Right renal cortex interstitium (tissue), 3 donors: ENCODE results near the gene POPDC3. TPM values are rescaled to one million over a fixed set of nuclear protein-coding genes. Genes with fewer than 3 reads are reported as not detected.
"Not testable (repeated sequence)": the region's sequence is repeated elsewhere in the genome, so short reads cannot be mapped to it uniquely, and the experiment has no call there.

Experiments used
- DNase-seq, 3 donors: peaks; one replicate each; pipeline ENCODE4 v3.0.0-alpha.2; 2013; ENCODE audit warnings: low read depth in 3 of 3, low spot score in 2 of 3
- polyA plus RNA-seq, 3 donors: library from polyadenylated mRNA; unstranded; fragments of 120-200 nt; gene quantifications; one replicate each; pipeline ENCODE4 v1.2.1, GENCODE V29; 2013; ENCODE audit not compliant: insufficient read length in 3 of 3

The POPDC3 gene, protein sequence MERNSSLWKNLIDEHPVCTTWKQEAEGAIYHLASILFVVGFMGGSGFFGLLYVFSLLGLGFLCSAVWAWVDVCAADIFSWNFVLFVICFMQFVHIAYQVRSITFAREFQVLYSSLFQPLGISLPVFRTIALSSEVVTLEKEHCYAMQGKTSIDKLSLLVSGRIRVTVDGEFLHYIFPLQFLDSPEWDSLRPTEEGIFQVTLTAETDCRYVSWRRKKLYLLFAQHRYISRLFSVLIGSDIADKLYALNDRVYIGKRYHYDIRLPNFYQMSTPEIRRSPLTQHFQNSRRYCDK
- under 1 TPM; 0.26 to 0.52 (median 0.43) TPM for polyA plus RNA-seq

DNA sequence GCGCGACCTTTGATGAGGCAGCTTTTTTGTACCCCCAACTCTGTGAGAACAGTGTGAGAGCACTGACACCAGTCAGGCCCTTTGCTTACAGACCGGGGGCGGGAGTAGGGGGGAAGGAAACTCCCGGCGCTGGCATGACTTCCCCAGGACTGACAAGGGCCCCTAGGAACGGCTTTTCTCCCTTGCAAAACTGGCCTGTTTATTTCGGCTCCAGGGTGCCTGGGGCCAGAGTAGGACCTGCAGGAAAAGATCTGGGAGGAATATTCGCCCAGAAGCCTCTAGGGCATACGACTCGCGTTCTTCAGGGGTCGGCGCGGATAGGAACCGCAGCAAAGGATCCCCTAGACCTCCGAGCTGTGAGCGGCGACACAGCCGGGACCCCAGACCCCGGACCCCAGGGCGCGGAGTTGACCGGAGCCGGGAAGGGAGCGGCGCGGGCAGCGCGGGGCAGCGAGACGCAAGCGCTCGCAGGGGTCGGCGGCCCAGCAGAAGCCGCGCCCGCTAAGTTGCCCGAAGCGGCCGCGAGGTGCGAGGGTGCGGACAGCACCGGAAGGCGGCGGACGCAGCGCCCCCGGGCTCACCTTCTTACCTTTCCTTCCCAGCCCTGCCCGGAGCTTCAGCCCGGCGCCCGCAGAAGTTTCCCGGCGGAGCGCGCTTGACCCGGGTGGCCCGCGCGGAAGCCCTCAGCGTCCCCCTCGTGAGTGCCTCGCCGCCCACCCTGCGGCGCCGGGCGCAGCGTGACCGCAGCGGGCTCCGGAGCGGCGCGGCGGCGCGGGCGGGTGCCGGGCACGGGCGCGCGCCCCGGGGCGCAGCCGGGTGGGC, at the start of gene POPDC3:
POPDC3 (minus strand) TSS at position 771 of the 822 bp plus-strand sequence. CDS start 18,105 bp downstream, outside the sequence.
- no peak for DNase-seq

DNA sequence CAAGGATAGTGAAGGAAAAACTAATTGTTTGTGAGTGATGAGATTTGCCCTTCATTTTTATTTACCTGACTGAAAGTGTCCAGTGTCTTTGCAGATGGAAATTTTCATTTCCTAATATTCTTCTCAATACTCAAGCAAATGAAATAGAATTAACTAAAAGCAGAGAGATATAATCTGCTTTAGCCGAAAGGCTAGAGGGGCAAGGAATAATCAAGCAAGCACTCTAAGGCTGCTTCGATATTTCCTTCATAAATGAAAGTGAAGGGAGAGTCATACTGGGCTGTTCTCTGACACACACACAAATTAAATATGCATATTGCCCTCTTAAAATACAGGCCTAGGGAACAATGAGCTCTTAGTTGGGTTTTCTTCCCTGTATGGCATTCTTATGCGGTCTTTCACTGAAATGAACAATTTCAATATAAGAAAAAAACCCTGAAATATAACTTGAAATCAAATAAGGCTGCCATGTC, 47.5 kb upstream of the POPDC3 start:
- DNase-seq, result no peak

DNA sequence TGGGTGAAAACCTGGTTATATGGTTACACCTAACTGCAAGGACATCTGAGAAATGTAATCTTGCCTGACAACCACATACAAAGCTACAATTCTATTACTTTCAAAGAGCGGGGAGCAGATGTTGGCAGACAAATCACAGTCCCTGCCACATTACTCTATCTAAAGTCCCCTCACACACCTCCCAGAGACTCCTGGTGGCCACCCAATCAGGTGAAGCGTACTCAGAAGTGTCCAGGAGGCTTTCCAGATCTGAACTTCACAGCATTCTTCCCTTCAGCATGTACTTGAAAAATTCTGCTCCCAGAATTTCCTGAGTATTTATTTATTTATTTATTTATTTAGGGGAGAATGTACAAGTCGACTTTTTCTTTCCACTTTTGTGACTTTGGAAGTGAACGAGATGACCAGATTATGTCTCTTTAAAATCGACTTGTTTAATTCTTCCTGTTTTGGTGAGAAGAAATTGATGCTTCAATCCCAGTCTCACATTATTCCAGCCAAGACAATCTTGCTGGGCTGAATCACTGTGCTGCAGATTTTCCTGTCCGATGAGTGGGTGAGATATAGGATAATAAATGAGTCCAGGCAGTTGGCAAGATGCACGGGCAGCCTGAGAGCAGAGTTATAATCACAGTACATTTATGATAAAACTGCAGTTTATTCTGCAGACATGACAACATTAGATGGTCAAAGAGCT, 46.9 kb upstream of the POPDC3 start:
- DNase-seq, result no peak

DNA sequence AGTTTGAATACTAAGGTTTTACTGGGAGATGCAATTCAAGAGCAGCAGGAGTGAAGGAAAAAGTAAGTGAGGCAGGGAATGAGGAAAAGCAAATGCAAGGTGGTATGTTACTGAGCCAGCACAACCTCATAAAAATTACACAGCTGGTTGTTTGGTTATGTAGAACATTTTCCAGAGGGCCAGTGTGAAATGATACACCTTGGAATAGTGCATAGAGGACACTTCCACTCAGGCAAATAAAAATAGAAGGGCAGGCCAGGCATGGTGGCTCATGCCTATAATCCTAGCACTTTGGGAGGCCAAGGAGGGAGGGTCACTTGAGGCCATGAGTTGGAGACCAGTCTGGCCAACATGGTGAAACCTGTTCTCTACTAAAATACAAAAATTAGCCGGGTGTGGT, 43.4 kb upstream of the POPDC3 start:
- DNase-seq, result no peak

DNA sequence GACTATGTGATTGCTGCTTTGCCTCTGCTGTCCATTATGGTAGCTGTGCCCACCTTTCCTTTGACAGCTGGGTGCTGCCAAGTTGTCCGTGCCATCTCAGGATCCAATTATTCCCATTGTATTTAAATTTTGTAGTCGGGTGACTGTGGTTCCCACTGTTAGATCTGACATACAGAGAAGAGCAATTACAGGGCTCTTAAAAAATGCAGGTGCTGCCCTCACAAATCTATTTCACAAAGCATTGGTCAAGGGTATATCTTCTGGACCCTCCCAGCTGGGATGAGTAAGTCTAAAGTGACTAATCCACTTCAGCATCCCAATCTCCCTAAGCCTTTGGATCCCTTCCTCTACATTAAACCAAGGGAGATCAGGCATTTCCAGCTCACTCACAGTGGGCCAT, 41.4 kb upstream of the POPDC3 start:
- DNase-seq, result not testable (repeated sequence)

DNA sequence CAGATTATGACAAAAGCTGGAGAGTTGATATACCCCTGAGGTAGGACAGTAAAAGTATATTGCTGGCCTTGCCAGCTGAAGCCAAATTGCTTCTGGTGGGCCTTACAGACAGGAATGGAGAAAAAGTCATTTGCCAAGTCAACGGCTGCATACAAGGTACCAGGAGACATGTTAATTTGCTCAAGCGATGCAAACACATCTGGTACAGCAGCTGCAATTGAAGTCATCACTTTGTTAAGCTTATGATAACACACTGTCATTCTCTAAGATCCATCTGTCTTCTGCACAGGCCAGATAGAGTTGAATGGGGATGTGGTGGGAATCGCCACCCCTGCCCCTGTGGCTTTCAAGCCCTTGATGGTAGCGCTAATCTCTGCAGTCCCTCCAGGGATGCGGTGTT, 40.4 kb upstream of the POPDC3 start:
- DNase-seq, result no peak

DNA sequence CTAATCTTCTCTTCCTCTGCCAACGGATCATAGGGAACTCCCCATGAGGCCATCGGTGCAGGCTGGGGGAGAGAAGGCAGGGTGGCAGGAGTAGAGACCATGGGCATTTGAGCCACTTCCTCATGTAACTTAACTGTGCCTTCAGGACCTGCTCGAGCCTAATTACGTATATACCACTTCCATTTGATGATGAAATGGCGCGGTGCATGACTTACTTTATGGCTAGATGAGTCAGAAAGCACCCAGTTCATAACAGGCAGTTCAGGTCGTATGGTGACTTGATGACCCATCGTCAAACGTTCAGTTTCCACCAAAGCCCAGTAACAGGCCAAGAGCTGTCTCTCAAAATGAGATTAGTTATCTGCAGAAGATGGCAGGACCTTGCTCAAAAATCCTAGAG, 39.4 kb upstream of the POPDC3 start:
- not testable (repeated sequence) for DNase-seq

DNA sequence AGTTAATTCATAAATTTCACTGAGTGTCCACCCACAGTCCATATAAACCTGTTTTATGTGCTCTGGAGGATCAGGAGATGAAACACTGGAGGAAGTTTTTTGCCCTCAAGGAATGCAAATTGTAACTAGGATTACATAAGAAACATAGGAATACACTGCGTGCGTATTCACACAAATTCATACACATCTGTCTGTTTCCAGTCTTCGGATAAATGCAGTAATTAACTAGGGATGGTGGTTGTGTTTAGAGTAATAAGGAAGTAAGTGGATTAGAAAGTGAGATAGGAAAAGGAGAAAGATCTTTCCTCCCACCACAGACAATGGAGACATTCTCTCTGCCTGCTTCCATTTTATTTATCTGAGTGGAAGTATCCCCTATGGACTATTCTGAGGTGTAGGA, 35.7 kb upstream of the POPDC3 start:
- DNase-seq, result no peak

DNA sequence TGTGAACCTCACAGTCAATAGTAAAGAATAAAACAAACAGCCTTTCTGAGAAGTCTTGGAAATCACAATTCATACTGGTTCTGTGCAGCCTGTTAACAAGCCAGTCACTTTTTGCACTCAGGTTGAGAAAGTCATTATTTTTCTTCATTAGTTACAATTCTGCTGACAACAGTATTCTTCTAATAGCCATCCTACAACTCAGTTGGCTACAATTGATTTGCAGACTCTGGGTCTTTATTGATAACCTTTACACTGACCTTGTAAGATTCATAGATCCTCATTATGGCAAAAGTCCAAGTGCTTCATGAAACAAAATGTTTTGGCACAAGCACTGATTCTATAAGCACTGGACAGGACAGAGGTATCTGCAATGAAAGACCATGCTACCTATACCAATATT, 34.9 kb upstream of the POPDC3 start:
- DNase-seq, result no peak

DNA sequence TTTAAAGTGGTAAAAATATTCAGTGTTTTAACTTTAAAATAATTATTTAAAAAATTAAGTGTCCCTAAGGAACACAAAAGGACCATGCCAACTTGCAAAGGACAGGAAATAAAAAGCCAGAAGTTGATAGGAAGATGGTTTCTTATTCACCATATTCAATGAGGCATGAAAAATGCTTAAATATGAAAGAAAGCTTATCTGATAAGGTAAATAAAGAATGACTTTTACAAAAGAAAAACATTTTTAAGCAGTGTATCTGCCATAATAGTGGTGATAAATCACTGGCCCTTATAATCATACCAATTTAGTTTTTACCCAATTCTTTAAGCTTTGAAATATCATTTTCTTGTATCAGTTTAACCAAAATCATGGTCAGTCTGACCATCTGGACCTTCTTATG, 33.5 kb upstream of the POPDC3 start:
- DNase-seq, result no peak

DNA sequence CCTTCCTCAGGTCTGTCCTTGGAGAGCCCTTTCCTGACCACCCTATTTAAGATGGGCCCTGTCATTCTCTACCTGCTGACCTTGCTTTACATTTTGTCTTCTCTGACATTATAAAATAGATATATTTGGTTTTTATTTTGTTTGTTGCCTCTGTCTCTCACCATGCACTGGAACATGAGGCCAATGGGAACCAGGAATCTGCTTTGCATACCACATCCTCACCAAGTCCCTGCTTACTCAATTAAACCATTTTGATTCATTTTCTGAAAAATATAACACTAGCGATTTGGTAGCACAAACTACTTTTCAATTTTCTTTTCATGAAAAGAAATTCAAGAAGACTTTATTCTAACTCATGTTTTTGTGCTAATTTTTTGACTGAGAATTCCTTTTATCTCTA, 32.8 kb upstream of the POPDC3 start:
- no peak for DNase-seq

DNA sequence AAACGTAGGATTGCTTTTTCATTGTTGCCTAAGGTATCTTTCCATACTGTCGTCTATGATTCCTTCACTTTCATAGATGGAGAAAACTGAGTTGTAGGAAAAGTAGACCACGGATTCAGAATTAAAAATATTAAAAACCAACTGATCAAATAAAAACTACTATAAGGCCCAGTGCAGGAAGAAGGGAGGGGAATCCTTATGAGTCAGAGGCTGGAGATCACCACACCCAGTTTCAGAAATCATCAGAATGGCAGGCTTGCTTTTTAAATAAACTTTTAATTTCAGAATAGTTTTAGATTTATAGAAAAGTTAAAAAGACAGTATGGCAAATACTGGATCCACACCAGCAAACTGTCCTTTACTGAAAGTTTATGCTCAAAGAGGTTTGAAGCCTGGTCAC, 32.0 kb upstream of the POPDC3 start:
- no peak for DNase-seq

DNA sequence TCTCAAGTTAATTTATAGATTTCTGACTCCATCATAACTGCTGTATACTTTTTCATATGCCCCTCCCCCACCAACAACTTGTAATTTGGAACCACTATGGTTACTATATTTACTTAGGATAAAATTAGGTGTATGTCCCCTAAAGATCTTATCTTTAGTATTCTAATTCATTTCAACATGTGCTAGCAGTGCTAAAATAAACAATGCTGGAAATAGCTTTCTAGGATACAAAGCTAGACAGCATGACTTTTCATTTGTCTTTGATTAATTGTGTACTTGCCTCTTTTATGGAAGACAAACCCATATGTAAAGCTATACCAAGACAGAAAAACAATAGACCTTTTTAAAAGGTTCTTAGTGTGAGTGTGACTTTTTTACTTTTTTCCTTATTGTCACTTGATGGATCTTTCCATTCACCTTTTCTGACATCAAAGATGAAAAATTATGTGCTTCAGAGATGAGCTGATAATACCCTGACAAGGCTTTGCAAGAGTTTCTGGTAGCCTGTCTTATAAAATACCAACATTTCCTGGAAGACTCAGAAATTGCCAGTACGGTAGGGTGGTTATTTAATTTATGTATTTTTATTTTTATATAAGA, 31.2 kb upstream of the POPDC3 start:
- DNase-seq, result no peak

DNA sequence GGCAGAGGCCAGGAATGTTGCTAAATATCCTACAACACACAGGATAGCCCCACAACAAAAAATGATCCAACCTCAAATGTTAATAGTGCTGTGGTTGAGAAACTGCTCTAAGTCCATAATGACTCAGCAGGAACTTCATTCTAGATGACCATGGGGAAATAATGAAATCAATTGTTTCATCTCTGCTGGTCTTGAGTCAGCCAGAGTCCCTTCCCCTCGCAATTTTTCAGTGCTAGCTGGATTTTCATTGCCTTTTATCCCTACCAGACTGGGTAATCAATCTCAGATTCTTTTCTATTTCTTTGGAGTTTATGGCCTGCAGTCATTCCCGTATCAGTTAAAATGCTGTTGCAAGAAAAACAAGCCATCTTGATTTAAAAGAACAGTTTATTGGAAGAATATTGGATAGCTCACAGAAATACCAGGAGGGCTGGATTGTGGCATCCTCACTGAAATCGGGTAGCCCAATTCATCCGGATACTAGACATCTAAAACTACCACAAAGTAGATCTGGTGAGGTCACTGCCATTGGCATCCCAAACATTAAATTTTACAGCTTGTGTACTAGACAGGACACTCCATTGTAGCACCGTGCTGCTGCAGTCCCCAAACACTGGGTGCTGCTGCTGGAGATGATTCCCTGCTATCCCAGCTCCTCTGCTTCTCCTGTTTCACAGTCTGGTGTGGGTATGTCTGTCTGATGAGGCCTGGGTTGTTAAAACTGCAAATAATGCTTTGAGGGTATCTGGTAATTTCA, 30.3 kb upstream of the POPDC3 start:
- DNase-seq, result no peak

DNA sequence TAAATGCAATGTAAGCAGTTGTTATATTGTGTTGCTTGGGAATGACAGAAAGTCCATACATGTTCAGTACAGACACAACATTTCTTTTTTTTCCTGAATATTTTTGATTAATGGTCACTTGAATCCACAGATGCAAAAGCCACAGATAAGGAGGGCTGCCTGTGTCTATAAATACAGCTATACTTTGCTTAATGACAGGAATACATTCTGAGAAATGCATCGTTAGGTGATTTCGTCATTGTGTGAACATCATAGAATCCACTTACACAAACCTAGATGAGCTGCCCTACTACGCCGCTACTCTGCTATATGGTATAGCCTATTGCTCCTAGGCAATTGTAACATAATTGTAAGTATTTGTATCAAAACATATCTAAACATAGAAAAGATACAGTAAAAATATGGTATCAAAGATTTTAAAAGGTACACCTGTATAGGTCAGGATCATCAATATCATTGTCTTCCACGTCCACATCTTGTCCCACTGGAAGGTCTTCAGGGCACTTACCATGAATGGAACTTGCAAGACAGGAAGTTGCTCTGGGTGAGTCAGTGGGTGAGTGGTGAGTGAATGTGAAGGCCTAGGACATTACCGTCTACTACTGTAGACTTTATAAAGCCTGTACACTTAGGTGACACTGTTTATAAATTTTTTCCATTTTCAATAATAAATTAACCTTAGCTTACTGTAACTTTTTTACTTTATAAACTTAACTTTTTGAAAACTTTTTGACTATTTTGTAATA, 27.9 kb upstream of the POPDC3 start:
- no peak for DNase-seq

DNA sequence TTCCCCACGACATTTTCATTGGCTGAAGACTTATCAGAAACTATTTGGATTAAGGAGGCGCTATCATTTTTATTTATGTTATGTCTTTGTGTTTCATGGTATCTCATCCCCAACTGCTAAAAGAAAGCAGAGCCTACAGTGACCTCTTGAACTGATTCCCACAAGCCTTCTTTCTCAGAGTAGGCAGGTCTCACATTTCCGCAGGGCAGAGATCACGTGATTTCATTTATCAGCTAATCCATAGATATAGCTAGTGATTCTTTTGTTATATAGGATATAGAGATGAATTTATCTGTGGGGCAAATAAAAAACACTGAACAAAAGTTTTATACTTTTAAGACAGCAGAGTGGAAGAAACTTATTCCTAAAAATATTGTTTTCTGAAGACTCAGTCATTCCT, 25.0 kb upstream of the POPDC3 start:
- no peak for DNase-seq

DNA sequence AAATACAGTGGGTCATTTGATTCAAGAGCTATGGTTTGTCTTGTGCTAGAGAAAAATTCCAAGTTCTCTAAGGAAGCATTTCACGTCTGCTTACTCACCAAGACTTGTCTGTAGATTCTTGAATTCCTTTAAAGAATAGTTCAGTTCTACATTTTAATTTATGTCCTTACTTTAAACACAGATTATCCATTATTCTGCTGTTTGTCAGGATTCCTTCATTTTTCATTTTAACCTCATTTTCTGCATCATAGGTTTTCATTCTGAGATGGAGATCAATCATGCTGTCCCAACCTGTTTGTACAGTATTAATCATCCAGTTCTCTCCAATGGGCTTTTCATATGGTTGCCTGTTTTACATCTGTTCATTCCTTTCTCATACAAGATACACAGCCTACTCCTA, 24.5 kb upstream of the POPDC3 start:
- DNase-seq, result no peak

DNA sequence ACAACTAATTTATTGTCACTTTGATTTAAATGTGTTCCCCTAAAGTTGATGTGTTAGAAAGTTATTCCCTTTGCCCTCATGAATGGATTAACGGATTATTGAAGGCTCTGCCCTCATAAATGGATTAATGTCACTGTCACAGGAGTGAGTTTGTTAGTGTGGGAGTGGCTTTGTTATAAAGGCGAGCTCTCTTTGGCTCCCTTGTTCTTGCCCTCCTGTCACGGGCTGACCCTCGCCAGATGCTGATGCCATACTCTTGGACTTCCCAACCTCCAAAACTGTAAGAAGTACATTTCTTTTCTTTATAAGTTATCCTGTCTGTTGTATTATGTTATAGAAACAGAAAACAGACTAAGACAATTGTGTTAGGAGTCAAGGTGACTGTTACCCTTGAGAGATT, 22.7 kb upstream of the POPDC3 start:
- DNase-seq, result no peak

DNA sequence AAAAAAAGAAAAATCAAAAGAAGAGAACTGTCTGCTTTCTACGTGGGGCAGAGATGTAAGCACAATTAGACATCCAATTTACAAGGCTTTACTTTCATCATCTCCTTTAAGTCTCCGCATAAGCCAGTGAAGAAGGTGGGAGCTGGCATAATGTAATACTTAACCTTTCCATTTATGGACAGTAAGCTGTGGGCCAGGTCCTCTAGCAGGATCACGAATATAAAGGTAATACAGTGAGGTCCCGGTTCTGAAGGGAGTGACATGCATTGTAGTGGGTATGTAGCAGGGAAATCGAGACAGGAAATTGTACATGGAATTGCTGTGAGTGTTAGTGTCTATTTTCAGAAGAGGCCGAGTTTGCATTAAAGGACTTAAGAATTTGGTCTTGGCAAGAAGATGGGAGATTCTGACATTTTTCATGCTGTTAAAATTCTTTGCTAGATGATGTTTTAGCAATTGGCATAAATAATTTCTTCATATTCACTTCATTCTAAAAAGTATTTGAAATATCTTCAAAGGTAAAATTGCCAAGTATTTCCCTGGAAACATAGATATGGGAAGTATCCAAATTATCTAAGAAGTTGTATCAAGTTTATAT, 20.4 kb upstream of the POPDC3 start:
- no peak for DNase-seq
